GM19324 (cell line): ENCODE data around the gene INPP4A.

Experiments
- ATAC-seq: cut with Tn5 transposase; IDR thresholded peaks from one replicate; pipeline ENCODE4 v1.9.1; 2021; ENCODE audit warnings: mild to moderate bottlenecking, moderate library complexity; ENCODE audit not compliant: unreplicated experiment, low FRiP score

The INPP4A gene

DNA sequence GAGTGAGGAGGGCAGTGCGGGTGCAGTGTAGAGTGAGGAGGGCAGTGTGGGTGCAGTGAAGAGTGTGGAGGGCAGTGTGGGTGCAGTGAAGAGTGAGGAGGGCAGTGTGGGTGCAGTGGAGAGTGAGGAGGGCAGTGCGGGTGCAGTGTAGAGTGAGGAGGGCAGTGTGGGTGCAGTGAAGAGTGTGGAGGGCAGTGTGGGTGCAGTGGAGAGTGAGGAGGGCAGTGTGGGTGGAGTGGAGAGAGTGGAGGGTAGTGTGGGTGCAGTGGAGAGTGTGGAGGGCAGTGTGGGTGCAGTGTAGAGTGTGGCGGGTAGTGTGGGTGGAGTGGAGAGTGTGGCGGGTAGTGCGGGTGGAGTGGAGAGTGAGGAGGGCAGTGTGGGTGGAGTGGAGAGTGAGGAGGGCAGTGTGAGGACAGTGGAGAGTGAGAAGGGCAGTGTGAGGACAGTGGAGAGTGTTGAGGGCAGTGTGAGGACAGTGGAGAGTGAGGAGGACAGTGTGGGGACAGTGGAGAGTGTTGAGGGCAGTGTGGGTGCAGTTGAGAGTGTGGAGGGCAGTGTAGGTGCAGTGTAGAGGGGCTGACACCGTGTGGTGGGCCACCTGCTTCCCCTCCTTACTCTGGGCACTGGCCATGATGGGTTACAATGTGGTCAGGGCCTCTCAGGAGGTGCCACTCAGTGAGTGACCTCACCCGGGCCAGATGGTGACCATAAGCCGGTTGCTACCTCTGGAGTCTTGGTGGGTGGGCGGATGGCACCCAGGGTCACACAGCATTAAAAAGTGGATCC lies 28.5 kb downstream of the INPP4A start:
- ATAC-seq = no peak

DNA sequence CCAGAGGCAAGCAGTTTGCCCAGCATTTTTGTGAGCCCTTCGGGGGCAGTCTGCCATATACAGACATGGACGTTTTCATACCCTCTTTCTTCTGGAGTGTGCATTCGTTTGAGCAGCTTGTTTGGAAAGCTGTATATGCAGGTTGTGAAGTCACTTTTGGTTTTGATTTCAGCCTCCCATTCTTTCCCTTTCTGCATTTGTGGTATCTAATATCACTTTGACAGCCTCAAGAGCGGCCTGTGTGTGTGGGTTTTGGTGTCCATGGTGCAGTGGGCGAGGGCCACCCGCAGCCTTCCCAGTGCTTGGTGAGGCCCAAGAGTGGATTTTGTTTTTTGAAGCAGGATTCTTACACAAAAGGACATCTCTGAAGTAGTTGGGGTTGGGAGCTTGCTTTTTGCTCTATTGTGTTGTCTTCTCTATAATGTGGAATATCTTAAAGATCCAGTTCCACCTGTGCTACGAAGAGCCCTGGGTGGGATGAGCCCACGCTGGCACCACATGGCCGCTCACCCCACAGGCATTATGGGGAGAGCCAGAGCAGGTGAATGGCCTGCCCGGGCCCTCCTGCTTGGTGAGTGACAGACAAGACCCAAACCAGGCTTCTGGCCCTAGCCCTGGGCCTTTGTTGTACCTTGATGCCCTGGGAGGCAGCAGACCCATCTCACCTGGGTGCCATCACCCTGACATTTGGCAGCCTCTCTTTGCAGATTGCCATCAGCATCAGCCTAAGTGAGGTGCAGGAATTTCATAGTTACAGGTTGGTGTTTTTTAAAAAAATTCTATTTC lies 29.5 kb downstream of the INPP4A start:
- no peak for ATAC-seq

DNA sequence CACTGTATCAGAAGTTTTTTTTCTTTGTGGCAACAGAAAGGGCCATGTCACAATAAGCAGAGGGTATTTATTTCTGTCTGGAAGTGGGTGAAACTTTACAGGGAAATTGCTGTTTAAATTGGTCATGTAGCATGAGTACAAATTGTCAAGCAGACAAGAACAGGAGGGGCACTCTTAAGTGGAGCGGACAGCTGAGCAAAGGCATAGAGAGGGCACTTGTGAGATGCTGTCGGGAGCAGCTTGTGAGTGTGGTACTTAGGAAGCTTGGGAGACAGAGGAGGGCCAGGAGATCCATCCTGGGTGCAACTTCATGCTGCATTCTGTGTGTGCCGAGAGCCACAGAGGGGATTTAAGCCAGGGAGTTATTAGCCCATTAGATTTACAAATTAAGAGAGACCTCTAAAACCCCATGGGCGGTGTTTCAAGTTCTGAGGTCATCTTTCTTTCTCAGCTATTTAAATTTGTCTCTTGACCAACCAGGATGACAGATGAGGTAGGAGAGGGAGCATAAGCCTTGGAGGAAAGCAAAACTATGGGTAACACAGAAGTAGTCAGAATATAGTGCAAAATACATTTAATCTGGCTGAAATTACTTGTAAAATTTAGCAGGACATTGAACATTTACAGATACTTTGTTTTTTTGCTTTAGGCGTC lies 30.4 kb downstream of the INPP4A start:
- ATAC-seq = no peak

DNA sequence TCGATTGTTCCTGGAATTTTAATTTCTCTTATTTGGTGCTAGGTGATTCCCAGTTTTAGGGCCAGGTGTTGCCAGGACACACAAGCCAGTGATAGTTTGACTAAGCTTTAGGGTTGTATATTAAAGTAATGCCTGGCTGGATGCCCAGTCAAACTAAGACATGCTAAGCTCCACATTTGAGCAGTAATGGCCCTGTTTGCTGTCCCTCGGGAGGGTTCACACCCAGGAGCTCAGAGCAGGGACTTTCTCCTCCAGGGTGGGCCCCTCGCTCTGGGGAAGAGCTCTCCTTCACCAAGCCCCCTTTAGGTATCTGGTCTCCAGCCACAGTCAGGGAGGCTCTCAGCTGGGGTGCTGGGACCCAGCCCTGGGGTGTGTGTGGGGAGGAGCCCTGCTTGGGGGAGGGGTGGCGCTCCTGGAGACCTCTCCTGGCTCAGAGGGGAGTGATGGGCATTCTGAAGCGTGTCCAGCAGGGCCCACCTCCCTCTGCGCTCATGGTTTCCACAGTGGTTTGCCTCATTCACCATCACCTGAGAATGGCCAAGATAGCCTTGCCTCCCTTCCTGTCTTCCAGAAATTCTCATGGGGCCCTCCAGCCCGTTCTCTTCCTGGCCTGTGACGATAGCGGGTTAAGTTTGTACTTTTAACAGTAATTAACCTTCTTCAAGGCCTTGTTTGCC lies 31.7 kb downstream of the INPP4A start:
- ATAC-seq = no peak

DNA sequence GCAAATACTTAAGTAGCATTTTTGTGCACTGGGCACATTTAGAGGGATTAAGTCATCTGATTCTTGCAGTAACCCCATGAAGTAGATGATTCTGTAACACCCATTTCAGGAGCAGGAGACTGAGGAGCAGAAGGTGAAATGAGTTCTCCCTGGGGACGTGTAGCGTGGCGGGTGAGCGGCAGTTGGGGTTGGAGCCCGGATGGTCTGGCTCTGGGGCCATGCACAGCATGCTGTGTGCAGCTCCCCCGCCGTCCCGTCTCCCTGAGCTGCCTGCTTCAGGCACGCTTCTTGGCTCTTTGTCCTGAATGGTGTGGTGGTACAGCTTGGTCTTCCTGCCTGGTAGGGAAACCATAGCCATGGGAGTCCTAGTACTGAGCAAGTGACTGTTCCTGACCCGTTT lies 32.4 kb downstream of the INPP4A start:
- ATAC-seq = no peak

DNA sequence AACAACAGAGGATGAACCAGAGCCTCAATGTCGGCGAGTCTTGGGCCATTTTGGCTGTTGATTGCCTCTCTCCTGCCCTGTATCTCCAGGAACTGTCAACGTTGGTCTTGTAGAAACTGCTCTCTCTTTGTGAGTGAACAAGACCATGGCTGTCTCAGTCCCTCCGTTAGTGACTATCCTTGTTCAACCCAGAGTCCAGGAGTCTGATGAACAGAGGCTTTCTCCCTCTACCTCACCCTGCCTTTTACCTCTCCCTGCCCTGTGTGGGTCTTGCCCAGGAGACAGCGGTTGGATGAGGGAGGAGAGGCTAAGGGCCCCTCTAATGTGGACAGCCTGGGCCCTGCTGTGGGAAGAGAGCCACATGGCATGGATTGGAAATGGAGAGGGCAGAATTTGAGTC lies 32.8 kb downstream of the INPP4A start:
- ATAC-seq = no peak

DNA sequence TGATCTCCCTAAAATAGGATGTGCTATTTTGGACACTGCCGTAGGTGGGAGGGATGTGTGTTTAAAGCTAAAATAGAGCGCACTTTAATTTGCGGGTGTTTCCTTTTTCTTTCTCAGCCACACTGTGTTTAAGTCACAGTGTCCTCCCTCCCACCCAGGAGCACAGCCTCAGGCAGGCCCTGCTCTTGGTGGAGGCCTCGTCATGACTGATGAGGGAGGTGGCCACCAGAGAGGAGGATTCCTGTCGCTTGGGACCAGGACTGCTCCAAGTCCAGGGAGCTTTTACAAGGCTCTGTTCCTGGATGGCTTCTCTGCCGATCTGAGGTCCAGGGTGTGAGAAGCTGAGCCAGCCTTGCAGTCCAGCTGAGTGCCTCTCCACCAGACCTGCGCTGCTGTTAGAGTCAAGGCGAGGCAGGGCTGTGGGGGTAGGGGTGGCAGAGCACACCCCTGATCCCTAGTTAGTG lies 33.5 kb downstream of the INPP4A start:
- no peak for ATAC-seq

DNA sequence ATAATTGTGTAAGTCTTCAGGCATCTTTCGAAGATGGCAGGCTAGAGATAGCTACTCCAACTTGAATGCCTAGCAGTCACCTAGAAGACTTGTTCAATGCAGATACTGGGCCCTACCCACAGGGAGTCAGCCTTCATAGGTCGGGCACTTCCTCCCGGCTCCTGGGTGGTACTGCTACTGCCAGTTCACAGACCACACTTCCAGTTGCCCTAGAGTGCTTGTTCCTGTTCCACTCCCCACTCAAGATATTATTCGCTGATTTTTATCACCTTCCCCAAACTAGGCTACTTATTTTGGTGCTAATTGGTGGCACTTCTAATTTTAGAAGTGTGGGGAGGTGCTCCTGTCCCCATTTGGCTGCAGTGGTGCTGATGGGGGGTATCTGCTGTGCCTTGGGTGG lies 34.2 kb downstream of the INPP4A start:
- ATAC-seq = no peak

DNA sequence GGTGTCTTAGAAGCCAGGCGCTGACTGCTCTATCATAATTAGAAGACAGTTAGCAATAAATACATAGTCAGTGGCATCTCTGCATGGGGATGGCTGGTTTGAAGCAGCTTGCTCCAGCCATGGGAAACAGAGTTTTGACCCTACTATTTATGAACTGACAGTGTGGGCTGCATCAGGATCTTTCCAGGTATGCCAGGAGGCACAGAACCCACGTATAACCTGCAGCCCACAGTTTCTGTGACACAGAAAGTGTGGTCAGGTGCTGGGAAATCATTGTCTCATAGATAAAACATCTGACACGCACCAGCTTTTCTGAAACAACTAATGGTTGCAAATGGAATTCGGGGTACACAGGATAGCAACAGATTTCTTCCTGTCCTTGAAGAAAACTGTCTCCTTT lies 34.7 kb downstream of the INPP4A start:
- ATAC-seq = no peak

DNA sequence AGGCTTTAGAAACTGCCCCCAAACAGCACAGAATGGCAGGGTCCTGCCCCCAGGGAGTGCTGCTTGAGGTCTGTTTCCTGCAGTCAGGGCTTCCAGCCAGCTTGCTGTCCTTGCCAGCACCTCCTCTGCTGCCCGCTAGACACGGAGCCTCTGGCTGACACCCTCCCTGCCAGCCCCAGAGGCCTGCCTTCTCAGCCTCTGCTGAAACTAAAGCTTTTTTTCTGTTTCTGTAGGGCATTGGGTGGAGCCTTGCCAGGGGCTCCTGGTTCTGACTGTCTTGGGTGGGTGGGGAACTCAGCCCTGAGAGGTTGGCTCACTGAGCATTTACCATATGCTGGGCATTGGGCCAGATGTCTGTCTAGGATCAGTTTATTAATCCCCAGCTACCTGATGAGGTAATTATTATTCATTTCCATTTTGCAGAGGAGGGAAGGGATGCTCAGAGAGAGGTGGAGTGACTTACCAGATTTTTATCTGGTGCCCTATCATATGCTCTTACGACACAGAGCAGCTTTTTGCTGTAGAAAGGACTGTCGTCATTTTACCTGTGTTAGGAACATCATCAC lies 35.4 kb downstream of the INPP4A start:
- peak; percentile 48 for ATAC-seq

DNA sequence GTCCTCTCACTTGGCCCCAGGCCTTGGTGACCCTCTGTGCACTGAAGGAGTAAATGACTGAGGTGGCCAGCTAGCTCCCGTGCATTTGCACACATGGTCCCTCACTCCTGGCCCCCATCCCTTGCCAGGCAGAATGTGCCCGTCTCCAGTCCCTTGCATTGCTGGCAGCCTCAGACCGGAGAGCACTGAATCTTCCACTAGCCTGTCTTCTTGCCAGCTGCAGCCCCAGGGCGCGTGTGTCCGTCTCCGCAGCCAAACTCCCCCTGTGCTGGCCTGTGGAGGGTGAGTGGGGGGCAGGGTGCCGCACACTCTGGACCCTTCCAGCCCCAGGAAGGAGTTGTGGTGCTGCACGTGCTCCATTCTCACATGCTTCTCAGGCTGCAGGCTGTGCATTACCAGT lies 35.9 kb downstream of the INPP4A start:
- ATAC-seq = no peak

DNA sequence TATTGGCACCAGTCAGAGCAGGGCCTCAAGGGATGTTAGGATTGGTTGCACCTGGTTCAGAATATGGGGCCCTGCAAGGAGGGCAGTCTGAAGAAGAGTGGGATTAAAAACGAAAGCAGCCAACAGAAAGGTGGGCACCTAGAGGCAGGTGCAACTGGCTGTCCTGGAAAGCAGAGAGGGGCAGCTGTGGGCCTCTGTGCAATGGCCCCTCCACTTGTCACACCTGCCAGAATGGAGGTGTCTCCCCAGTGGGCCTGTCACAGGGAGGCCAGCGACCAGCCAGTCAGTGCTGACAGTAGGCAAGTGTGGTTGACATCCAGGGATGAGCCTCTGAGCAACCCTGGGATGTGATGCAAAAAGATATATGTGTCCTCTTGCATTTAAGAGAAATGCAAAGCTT lies 37.7 kb downstream of the INPP4A start:
- ATAC-seq = no peak

DNA sequence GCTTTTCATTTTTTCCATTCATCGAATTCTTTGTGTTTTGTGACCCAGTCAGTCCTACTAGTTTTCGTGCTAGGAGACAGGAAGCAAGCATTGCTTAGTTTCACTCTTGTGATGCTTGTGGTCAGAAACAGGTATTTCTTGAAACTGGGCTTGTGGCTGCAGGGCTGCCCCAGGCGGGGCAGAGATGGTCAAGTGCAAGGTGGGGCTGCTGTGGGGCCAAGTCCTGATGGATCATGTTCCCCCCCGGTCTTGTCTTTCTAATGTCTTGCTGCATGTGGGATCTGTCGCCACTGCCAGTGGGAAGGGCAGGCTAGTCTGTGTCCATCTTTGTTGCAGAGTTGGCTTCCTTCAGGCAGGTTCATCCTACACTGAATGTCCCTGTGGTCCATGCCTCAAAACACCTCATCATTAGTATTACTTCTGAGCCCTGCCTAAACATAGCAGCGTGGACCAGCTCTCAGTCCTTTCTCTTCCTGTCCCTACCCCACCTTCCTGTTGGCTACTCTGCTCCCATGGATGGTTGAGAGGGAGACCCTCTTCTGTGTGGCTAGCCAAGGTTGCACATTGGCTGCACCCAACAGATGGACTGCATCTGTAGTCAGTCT lies 38.7 kb downstream of the INPP4A start:
- peak; percentile 67 for ATAC-seq

DNA sequence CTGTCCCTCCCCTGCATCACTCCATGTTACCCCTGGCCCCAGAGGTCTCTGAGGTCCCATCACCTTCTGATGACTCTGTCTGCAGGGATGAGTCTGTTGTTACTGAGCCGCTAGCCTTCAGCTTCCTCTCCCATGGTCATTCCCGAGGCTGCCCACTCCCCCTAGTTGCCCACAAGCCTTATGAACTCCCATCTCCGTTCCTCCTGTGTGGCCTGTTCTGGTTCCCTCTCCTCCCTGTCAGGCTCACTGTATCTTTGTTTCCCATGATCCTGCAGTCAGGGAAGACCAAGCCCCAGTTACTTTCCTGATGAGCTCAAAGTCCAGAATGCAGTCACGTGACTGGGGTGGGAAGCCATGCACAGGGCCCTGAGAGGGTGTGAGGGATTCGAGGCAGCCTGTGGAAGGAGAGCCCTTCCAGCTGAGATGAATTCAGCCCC lies 39.5 kb downstream of the INPP4A start:
- no peak for ATAC-seq

DNA sequence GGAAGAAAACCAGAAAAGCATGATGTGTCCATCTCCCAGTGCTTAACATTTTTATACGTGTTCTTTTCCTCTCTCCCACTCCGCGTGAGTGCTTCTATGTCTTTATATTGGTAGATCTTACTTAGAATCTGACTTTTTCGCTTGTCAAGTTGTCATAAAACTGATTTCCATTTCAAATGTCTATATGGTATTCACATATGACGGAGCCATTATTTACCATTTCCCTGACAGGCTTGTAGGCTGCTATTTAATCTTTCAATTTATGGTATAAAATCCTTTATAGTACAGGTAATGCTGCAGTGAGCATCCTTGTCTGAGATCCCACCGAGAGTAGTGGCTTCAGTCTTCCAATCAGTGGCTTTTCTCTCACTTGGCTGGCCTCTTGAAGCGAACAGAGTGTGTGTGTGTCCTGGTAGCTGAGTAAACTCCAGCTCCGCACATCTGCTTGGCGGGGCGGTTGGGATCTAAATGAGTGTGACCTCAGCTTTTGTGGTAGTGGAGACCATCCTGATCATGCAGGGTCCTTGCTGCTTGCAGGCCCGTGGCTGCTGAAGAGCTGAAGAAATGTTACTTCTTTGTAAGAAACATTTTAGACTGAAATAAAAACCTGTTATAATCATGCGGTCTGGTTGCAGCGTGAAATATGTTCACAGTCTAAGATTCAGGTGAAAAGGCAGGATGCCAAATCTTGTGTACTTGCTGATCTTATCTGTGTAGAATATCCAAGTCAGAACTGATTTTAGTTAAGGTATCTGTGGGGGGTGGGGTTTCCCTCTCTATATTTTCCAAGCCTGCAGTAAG lies 40.2 kb downstream of the INPP4A start:
- no peak for ATAC-seq

DNA sequence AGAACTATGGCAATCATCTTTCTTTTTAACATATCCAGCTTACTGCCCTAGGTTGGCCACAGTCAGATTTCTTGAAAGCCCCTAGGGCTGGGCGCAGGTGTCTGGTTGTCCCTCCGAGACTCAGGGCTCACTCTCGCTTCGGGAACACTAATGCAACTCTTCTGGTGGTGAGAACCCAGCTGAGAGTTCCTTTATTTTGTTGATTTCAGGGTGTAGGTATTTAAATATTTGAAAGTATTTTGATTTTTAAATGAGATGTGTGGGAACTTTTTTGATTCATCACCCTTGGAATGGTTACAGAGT lies 40.7 kb downstream of the INPP4A start:
- ATAC-seq = no peak

DNA sequence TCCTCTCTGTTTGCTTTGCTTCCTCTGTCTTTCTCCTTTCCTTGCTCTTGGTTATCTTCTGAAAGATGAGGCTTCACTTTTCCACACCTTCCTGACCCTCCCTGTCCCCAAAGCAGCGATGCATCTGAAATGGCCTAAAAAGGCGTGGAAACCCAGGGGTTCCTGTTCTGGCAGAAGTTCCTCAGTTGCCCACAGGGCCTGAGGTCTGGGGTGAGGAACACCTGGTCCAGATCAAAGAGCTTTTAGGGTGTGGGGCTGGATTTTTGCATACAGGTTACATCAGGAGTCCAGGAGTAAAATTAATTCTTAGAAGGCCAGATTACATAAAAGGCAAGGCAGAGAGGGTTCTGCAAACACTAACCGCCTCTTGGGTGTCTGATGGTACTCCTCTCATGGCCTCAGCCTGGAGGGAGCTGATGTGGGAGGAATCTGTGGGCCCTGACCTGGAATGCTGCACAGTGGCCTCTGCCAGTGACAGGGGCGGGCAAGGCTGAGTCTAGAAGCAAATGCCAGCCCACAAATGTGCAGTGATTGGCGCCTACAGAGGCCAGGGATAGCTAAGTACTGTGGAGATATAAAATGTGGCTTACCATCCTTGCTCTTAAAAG lies 41.8 kb downstream of the INPP4A start:
- ATAC-seq = no peak

DNA sequence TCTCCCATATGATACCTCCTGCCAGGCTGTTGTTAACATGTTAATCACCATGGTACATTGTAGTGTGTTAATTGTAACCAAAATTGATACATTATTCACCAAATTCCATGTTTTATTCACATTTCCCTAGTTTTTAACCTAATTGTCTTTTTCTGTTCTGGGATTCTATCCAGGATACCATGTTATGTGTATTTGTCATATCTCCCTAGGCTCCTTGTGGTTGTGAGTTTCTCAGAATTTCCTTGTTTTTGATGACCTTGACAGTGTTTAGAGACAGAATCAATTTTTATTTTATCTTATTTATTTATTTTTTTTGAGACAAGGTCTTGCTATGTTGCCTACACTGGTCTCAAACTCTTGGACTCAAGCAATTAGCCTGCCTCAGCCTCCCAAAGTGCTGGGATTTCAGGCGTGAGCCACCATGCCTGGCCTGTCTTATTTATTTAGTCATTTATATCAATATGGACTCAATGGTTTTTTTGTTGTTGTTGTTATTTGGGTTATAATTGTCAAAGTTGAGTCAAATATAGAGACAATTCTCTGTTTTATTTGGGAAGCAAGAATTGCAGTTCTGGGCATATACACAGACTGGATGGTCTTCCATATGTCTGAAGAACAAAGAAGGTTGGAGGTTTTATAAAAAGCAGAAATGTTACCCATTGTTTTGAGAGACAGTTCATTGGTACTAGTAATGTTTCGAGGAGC lies 42.6 kb downstream of the INPP4A start:
- no peak for ATAC-seq
